HG03521 (cell line): Measurements from ENCODE around the gene EMILIN2.
"Not testable (repeated sequence)": the region's sequence is repeated elsewhere in the genome, so short reads cannot be mapped to it uniquely, and the experiment has no call there.

Source experiments
- ATAC-seq: cut with Tn5 transposase; IDR thresholded peaks from one replicate; pipeline ENCODE4 v1.9.1; 2021; ENCODE audit warnings: mild to moderate bottlenecking, moderate library complexity; ENCODE audit not compliant: unreplicated experiment

The EMILIN2 gene

DNA sequence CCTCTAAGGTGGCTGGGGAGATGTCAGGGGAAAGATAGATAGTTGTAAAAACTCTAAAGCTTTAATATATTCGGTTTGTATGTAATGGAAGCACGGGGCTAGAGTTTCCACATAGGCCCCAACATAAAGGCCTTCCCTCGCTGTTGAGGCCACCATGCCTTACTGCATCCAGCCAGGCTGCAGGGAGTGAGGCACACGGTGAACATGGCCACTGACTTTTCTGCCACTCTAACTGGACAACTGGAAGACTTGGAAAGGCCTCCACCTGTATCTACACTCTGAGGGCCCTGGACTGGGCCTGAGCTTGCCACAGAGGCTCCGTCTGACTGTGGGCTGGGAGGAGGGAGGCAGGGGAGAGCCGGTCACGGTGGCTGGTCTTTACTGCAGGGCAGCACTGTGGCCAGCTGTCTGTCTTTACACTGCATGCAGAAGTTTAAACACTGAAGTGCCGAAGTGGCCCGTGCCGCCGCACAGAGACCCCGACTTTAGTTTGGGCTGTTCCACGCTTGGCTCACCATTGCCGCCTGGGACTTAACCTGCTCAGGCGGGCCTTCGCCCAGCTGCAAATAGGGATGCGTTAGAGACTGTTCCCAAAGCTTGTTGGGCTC is 66.7 kb downstream of the EMILIN2 start:
- ATAC-seq: no peak

DNA sequence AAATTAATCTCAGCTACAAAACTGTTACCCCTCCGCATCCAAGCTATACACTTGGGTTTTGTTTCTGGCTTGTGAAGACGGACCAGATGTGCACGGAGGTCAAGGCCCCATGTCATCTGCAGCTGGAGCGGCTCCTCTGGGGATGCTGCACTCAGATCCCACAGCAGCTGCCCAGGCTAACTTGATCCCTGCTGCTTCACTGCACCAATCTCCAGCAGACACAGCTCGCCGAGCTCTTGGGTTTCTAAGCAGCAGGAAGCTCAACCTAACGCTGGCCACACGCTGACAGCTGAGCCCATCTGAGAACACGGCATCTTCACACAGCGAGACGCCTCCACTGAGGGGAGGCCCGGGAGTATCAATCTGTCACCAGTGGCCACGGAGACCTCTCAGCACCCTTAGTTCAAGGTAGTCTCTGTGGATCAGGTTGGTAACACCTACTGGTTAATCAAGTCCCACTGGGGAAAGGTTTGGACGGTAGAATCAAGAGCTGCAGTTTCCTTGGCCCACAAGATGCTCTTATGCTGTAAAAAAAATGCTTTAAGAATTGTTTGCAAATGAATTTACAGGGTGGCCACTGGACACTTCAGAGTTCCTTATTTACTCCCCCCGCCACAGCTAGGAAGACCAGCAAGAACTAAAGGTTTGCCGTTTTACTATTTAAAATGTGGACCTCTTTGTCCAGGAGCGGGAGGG is 67.5 kb downstream of the EMILIN2 start:
- no peak for ATAC-seq

DNA sequence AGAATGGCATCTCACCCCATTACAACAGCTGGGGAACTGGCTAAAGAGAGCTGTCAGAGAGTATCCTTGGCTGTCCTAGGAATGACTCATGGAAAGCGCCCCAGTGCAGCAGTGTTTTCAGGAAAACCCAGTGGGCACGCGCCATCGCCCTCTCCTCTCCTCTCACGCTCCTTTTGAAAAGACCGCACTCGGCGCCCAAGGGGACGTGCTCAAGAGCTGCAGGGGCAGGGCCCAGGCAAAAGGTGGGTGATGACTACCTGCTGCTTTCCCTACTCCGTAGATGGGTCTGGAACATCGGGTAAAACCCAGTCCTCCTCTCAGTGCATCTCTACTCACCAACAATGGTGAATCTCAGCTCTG is 68.1 kb downstream of the EMILIN2 start:
- ATAC-seq: no peak

DNA sequence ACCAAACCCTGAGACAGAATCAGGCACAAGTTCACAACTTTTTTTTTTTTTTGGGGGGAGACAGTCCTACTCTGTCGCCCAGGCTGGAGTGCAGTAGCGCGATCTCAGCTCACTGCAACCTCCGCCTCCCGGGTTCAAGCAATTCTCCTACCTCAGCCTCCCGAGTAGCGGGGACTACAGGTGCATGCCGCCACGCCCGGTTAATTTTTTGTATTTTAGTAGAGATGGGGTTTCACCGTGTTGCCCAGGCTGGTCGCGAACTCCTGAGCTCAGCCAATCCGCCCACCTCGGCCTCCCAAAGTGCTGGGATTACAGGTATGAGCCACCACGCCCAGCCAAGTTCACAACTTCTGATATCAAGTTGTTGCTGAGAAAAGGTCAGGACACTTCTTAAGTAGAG is 68.7 kb downstream of the EMILIN2 start:
- ATAC-seq: not testable (repeated sequence)

DNA sequence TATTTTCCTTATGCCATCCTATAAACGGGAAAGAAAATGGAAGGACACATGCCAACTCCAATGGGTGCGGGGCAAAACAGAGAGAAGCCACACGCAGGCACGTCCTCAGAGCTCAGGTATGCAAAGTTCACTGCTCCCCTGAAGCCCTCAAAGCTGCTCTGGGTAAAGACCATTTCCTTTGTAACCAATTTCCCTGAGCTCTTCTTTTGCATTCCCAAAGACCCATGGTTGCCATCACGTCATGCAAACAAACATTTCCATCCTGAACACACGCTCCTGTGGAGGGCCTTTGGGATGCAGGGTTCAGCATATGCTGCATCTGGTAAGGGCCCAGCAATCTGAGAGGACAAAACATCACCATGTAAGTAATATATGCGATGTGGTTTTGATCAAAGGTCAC is 69.4 kb downstream of the EMILIN2 start:
- ATAC-seq: no peak

DNA sequence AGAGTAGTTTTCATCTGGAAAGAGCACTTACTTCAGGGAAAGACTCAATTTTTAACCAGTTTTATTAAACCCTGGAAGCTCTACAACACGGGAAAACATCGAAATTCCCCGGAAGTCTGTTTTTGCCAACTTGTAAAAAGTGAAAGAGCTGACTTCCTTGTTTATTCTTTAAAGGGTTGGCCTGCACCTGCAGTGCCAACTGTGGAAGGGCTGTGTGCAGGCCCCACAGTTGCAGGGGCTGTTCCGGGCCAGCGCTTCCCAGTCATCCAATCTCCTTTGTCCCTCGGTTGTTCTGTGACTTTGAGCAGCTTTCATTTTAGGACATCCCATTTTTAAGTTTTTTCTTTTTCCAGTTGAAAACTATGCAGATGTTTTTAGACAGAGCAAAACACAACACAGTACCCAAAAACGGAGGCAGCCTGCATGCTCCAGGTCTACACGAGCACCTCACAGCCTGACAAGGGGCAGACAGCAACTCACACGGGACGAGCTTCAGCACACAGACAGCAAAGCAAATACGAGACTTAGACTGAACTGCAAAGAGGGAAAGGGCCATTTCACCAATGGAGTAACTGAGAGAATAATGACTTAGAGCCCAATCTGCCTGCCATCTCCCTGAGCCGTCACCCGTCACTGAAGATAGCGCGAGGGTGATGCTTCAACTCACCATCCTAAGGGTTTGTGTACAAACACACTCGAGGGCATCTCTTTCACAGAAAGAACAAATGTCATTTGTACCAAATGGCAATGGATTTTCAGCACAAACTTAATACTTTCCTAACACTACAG is 70.6 kb downstream of the EMILIN2 start:
- ATAC-seq: no peak

DNA sequence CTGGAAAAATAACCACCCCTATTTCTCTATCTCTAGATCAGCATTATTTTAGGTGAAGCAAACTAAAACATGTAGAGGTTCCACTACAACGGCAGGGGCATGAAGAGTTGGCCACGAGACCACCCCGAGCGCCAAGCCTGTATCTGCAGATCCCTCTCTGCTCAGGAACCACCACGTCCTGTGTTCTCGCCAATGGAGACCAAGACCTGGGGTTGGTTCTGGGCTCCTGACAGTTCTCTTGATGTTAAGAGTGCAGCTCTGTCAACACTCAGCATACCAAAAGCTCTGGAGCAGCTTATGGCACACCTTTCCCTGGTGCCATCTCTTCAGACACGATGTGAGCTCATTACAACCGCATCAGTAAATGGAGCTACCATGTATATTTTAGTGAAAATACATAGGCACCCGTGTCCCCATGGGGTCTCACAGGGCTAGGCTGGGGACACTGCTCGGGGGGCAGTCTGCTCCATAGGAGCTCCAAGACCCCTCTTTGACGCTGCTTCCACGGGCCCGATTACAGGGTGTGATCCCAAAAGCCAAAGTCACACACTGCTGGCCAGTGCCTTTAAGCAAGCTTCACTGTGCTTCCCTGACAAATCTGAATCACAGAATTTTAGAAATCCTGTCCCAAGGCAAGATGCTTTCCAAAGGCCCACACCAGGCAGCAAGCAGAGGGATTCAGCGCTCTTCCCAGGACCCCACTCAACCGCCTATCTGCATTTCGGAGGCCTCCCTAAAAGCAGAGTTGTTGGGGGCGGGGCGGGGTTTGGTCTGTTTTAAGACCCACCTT is 72.2 kb downstream of the EMILIN2 start:
- ATAC-seq: no peak

DNA sequence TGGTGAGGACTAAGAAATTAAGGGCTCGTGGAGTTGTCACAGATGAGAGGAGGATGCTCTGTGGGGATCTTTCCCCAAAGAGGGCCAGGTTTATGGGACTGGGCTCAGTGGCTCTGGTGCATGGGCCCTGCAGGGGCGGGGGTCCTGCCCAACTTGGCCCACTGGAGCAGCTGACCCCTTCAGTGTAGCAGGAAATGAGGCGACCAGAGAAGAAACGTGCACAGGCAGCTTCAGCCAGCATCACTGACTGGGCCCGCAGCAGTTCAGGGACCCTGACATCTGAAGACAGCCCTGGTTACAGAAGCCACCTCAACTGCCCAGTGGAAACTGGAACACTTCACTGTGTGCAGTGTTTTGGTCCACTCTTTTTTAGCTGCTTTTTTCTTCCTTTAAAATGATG is 72.8 kb downstream of the EMILIN2 start:
- ATAC-seq: no peak

DNA sequence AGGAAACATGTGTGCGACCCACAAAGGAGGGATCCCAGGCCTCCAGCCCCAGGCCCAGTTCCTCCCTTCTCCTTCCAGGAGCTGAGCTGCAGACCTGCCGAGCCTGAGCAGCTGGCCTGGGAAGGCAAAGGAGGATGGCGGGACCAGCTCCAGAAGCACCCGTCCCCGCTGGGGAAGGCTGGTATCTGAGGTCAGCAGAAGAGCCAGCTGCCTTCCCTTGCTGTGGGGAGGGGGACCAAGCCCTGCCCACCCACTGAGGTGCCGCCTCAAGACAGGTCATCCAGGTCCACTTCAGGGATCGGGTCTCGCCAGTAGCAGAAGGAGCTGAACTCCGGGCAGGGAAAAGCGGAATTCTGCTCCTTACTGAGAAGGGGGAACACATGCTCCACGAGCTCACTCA is 73.2 kb downstream of the EMILIN2 start:
- no peak for ATAC-seq

DNA sequence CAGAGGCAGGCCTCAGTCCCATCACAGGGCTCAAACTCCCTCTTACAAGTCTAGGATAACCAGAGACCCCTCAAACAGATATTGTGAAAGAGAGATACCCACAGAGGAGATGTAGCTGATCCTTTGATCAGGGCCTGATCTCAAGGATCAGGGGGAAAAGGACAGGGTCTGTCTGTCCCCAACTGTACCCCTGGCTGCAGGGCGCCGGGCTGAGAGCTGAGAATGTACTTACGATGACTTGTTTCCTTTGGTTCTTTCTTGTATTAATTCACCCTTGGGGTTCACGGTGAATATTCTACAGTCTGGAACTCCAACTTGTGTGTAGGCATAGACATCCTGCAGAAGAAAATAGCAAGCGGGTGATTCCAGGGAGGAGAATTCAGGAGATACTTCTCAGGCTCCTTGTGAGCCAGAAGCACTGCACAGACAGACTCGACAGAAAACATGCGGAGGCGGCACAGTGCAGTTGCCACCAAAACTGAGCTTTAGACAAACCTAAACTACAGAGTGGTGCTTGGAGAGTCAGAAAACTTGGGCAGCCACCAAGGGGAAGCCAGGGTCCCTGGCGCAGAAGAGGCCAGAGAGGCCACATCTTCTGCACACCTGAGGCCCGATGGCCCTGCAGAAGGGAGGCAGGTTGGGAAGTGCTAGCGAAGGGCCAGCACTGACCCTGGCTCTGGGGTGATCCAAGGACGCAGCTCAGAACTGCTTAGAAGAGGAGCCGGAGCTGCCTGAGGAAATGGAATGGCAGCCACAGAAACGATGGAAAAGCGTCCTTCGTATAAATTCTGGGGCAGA is 73.9 kb downstream of the EMILIN2 start:
- no peak for ATAC-seq

DNA sequence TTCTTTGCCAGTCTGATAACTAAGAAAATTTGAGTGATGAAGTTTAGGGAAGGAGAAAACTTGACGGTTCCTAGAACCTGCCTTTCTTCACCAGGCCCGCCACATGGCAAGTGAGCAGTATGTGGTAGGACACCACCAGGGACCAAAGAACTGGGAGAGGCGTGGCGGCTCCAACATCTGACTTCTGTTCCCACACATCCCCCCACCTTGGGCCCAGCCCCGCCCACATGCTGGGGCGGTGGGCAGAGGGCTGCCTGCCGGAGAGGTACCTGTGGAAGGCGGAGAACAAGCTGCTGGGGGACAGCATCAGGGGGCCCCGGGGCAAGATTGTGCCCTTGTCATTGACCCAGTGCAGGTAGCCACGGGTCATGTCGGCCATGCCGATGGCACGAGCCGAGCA is 75.0 kb downstream of the EMILIN2 start:
- ATAC-seq: no peak

DNA sequence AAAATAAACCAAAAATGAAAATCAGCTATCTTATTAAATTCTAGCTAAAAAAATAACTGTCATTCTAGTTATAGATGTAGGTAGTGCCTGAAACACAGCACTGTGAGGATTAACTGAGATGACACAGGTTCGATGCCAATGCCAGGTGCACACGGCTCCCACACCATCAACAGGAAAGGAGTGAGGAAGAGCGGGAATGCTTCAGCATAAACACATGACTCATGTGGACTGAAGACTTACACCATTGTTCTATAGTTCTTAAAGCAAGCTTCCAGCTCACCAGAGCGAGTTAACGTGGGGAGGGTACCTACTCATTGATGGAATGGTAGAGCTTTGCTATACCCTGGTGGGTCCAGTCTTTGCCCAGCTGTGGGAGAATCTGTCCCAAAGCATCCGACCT is 76.7 kb downstream of the EMILIN2 start:
- ATAC-seq: no peak

DNA sequence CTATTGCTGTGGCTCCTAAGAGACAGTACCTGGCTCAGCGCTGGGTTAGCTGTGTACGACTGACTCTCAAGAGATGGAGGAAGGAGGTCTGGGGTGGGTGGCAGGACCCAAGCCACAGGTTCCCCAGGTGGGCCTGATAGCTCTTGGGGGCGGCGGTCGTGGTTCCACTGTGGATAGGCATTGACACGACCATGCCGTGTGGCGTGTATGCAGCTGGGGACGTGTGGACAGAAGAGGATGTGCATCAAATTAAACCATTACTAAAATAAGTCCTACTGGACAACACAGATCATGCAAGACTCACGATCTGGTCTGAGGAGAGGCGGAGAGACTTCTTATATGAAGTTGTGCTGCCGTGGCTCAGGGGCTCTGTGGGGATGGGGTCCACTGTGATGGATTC is 78.1 kb downstream of the EMILIN2 start:
- no peak for ATAC-seq

DNA sequence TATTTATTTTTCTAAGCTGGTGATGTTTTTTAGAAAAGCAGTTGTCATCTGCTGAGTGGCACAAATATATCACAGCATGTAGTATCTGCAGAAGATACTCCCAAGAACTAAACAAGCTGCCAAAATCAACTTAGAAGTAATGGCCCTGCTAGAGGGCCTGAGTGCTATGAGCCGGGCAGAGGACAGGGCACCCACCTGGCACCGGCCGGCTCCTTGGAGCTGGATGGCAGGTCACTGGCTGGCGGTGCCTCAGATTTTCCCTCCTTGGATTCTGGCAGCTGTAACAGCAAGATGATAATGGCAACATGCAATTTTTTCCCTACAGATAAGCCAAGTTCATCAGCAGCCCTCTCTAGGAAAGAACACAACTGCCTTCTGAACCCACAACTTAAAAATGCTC is 79.7 kb downstream of the EMILIN2 start:
- ATAC-seq: no peak

DNA sequence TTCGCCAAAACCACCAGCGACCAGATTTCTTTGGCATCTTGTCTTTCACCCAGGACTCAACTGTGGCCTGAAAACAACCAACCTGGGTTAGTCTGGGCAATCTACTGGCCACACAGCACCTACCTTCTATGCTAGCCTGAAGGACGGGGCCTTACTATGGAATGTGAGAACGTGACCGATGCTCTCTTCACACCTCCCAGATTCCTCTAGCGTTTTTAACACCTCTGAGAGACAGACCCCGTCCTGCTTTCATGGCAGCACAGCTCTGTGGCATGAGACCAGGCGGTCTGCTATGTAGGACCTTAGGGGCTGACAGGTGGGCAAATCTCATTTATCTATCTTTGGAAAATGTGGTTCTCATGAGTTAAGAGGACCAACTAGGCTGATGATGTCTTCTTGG is 80.9 kb downstream of the EMILIN2 start:
- no peak for ATAC-seq

DNA sequence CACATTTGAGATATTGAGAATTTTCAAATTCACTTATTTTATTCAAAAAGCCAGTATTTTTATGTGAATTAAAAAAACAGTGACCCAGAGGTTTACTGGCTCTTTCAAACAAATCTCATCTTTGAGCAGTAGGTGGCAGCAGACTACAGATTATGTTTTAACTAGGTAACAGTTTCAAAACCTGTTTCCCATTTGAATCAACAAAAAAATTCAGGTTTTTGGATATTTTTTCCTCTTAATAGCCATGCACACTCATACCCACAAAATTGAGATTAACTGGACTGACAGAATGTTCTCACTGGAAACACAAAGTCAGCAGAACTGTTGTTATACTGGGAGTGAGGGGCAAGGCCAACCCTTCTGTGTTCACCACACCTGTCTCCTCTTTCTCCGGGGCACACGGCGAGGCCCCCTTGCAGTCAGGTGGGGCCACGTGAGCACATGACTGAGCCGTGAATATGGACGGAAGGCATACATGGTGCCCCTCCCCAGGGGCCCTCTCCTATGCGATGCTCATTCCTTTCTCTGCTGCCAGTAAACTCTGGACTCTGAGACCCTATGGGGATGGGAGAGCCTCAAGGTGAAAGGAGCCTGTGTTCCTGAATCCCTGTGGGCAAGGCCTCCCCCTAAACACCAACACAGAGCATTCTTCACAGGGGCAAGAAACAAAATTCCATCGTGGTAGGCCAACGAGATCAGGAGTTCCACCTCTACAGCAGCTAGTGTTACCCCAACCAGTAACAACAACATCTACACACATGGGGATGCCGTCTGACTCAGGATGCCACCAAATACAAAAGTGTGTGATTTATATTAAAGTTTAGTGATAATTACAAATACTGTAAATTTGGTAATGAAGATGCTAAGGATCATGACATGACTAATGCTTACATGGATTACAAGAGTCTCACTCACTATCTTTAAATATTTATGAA is 85.7 kb downstream of the EMILIN2 start:
- no peak for ATAC-seq

DNA sequence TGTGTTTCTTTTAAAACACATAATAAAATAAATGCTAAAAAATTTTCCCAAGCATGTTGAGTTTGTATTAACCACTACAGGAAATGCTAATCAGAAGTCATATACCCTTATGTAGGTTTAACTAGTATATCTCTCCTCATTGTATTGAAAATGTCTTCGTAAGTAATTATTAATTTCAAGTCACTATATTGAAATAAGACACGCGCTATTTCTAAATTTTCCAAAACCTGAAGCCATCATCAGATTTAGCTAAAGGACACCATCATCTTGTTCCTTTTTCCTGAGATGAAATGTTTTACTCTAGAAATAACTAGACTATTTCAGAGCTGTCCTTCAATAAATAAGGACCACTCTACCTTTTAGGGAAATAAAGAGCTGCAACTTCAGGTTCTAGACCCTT is 87.2 kb downstream of the EMILIN2 start:
- ATAC-seq: no peak

DNA sequence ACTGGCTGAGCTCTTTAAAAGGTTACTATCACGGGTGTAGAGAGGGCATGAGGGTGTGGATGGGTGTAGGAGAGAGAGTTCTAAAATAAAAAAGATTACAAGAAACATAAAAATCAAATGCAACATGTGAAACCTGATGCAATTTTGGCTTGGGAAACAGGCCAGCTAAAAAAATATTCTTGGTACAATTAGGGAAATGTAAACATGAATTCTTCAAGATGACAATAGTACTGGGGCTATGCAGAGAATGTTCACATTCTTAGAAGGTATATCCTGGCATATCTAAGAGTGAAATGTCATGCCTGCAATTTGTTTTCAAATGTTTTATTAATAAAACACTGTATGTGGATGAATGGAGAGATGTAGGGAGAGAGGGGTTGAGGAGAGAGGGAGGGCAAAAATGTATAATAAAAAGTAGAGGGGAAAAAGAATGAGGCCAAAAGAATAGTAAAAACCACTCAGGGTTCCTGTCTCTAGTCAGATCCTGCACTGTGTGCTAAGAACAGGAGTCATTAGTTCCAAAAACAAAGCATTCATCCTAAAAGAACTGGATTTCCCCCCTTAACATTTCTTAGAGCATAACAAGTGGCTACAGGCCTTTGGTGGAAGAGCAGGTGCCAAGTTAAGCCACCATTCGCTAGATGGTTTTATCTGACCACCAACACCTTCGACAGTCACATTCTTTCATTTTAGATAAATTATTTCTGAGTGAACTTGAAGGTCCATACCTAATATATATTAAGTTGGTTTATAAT is 88.8 kb downstream of the EMILIN2 start:
- ATAC-seq: no peak

DNA sequence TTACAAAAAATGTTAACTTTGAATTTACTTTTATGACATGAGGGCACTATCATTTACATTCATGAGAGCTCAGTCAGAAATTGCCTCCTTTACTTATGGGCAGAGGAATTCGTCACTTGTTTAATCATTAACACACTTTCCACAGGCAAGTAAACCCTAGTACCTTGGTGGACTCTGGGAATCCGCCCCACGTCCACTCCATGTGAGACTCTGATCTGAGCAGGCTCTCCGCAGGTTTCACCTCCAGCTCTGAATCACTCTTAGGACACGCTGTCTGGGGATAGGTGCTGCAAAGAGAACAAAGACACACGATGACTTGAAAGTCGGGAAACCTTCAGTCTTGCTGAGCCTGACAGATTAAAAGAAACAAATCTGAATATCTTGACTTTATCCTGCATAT is 92.5 kb downstream of the EMILIN2 start:
- no peak for ATAC-seq
